Kidney (tissue), 14 donors: ENCODE measurements around the gene TTC7B. TPM values are rescaled to one million over a fixed set of nuclear protein-coding genes. Genes with fewer than 3 reads are reported as not detected.
A peak's percentile ranks its signal among the peaks of the same experiment; 100 is the strongest.

Source experiments
- DNase-seq, 5 donors: peaks; one replicate each; pipeline ENCODE4 v3.0.0-alpha.2; 2013 to 2020
- FAIRE-seq: peaks from 2 replicates; lab custom pipeline; 2012; peaks lifted over from hg19 to GRCh38; lab: Jason Lieb, UNC
- H3K27ac ChIP-seq, 2 donors: one replicate each; pipeline ENCODE4 v1.7.0; 2013; ENCODE audit warnings: low read depth in 2 of 2, low read length in 2 of 2, inconsistent platforms in 1 of 2
- H3K27me3 ChIP-seq: one replicate; pipeline ENCODE4 v1.7.1; 2013; ENCODE audit warnings: low read length, inconsistent platforms; ENCODE audit not compliant: control insufficient read depth, insufficient read depth
- H3K36me3 ChIP-seq, 3 donors: one replicate each; pipeline versions ENCODE4 v1.7.0 to v1.7.1; 2013; ENCODE audit warnings: low read length in 3 of 3, control low read depth in 1 of 3, inconsistent platforms in 1 of 3; ENCODE audit not compliant: insufficient read depth in 3 of 3, control insufficient read depth in 2 of 3
- H3K4me1 ChIP-seq, 3 donors: one replicate each; pipeline versions ENCODE4 v1.7.0 to v1.7.1; 2013; ENCODE audit warnings: low read length in 3 of 3, inconsistent platforms in 1 of 3, low read depth in 1 of 3; ENCODE audit not compliant: control insufficient read depth in 2 of 3, insufficient read depth in 2 of 3
- H3K4me3 ChIP-seq, 3 donors: one replicate each; pipeline versions ENCODE4 v1.7.0 to v1.8.1; 2013; ENCODE audit warnings: low read length in 3 of 3, control low read depth in 1 of 3, inconsistent platforms in 1 of 3
- H3K9ac ChIP-seq, 3 donors: one replicate each; pipeline versions ENCODE4 v1.7.0 to v1.7.1; 2013; ENCODE audit warnings: low read length in 3 of 3, control low read depth in 1 of 3, inconsistent platforms in 1 of 3
- H3K9me3 ChIP-seq, 3 donors: one replicate each; pipeline versions ENCODE4 v1.7.0 to v1.7.1; 2013; ENCODE audit warnings: low read length in 3 of 3, control low read depth in 1 of 3, inconsistent platforms in 1 of 3; ENCODE audit not compliant: control insufficient read depth in 2 of 3, insufficient read depth in 1 of 3
- CTCF ChIP-seq: IDR thresholded peaks from 3 replicates; pipeline ENCODE4 v1.5.1; 2012; ENCODE audit warnings: mild to moderate bottlenecking, moderate library complexity, borderline replicate concordance; ENCODE audit not compliant: insufficient read depth; ENCODE audit errors: extremely low read depth
- intact Hi-C: fragments of 100-400 bp; cut with DNase I; formaldehyde crosslinking; loops from one replicate; pipeline ENCODE4 v1.11.1; 2022
- polyA plus RNA-seq: library from polyadenylated mRNA; stranded (reverse); fragments of 350-450 nt; fragmentation: Illumina TruSeq; extraction: RNeasy Lipid Tissue Mini Kit (QIAGEN cat#74804); gene quantifications from one replicate; pipeline ENCODE4 v1.2.3, GENCODE V29; 2014; ENCODE audit warnings: low read depth, low replicate concordance; ENCODE audit not compliant: insufficient read depth
- total RNA-seq: library from RNA; stranded (reverse); fragmentation: NEBNext Ultra II Directional; extraction: Animal tissue kit (Norgen Biotek cat#: 25700); gene quantifications from one replicate; pipeline ENCODE4 v1.2.1, GENCODE V29; 2021
- donor health status: control.
- donor health status: control.
- donor health status: control.
- donor health status: control.
- donor health status: control.
- donor health status: DM: yes; HTN: yes; CAD: no.
- donor health status: Normal renal cell carcinoma (clear cell type).

The TTC7B gene
- total and polyA plus RNA-seq, 2 donors from 2014 or later = 23.4 to 48.3 TPM

- H3K27ac ChIP-seq = no peak overlapping the region
- TF ChIP-seq CTCF = no peak
These were observed 150.8 kb downstream of the TTC7B start for GRCh38 chr14:90665321-90666000.

GRCh38 chr14:90664911-90665310 lies 151.3 kb downstream of the TTC7B start:
- no peak for FAIRE-seq
- Histone ChIP-seq H3K27me3 (no peaks in the 10 kb centered on the region), H3K9ac (no peak overlapping the region), H3K36me3 (peaks cover 0 to 3% (median 0%) of the 10 kb centered on the region in 3 donors), H3K4me3 (no peak overlapping the region), H3K4me1 (peaks cover 0 to 2% (median 0%) of the 10 kb centered on the region in 3 donors), H3K27ac (no peak overlapping the region), H3K9me3 (no peaks in the 10 kb centered on the region)
- intact Hi-C loops = no loop called here
- DNase-seq = no peak
- TF ChIP-seq CTCF = no peak

More at GRCh38 chr14:90665321-90666000, 150.8 kb downstream of the TTC7B start:
- Histone ChIP-seq H3K9ac (no peak overlapping the region), H3K36me3 (peaks cover 0 to 3% (median 0%) of the 10 kb centered on the region in 3 donors), H3K9me3 (no peaks in the 10 kb centered on the region), H3K27me3 (no peaks in the 10 kb centered on the region), H3K4me1 (peaks cover 0 to 2% (median 0%) of the 10 kb centered on the region in 3 donors), H3K4me3 (no peak overlapping the region)
- intact Hi-C loops = no loop called here
- DNase-seq (peak in 1 of 5 donors; percentile 48), FAIRE-seq (no peak)

- no peak for TF ChIP-seq CTCF
- intact Hi-C loops = no loop called here
- H3K27ac ChIP-seq = no peak overlapping the region
- no peak overlapping the region for H3K9ac ChIP-seq
- H3K27me3 ChIP-seq = no peaks in the 10 kb centered on the region
- FAIRE-seq (no peak), DNase-seq (no peak)
- H3K4me3 ChIP-seq = no peak overlapping the region
- H3K9me3 ChIP-seq = no peaks in the 10 kb centered on the region
- peaks cover 0 to 3% (median 0%) of the 10 kb centered on the region in 3 donors for H3K36me3 ChIP-seq
- H3K4me1 ChIP-seq = peaks cover 0 to 2% (median 0%) of the 10 kb centered on the region in 3 donors
These were observed 152.6 kb downstream of the TTC7B start for GRCh38 chr14:90663680-90664079.
